ENCODE data around the gene PDE7B. TPM values are rescaled to one million over a fixed set of nuclear protein-coding genes. Genes with fewer than 3 reads are reported as not detected.
A peak's percentile ranks its signal among the peaks of the same experiment; 100 is the strongest.
"Not testable (repeated sequence)": the region's sequence is repeated elsewhere in the genome, so short reads cannot be mapped to it uniquely, and the experiment has no call there.

The PDE7B gene
- total RNA-seq, 1 donor from 2014 or later, result 18.7 TPM

GRCh38 chr6:136137739-136138402, 286.4 kb downstream of the PDE7B start:
- ATAC-seq (no peak), DNase-seq (ENCODE audit: missing footprints) (no peak)
- intact Hi-C loops (cut with DNase I), result no loop called here

GRCh38 chr6:136139111-136139510, 287.6 kb downstream of the PDE7B start:
- ATAC-seq; intact Hi-C loops (cut with DNase I); DNase-seq (ENCODE audit: missing footprints): not testable (repeated sequence)

- intact Hi-C loops (cut with DNase I), result no loop called here
- no peak for ATAC-seq
- no peak for DNase-seq (ENCODE audit: missing footprints)
Observed at GRCh38 chr6:136144251-136145023, 292.9 kb downstream of the PDE7B start.

- intact Hi-C loops (cut with DNase I), result no loop called here
- DNase-seq (ENCODE audit: missing footprints), result no peak
- ATAC-seq, result peak; percentile 39
Observed at GRCh38 chr6:136146130-136146529, 294.6 kb downstream of the PDE7B start.

- ATAC-seq (peak; percentile 65), DNase-seq (ENCODE audit: missing footprints) (no peak)
- intact Hi-C loops (cut with DNase I), result no loop called here
Observed at GRCh38 chr6:136147342-136147741, 295.8 kb downstream of the PDE7B start.

- DNase-seq (ENCODE audit: missing footprints), result no peak
- intact Hi-C loops (cut with DNase I), result no loop called here
Observed at GRCh38 chr6:136148051-136148450, 296.6 kb downstream of the PDE7B start.

GRCh38 chr6:136148523-136148922, 297.0 kb downstream of the PDE7B start:
- DNase-seq (ENCODE audit: missing footprints) (no peak), ATAC-seq (no peak)
- intact Hi-C loops (cut with DNase I), result no loop called here

More at GRCh38 chr6:136148051-136148450, 296.6 kb downstream of the PDE7B start:
- no peak for ATAC-seq

- no peak for ATAC-seq
- DNase-seq (ENCODE audit: missing footprints), result no peak
- intact Hi-C loops (cut with DNase I), result no loop called here
Observed at GRCh38 chr6:136149311-136149710, 297.8 kb downstream of the PDE7B start.

GRCh38 chr6:136150961-136151360, 299.5 kb downstream of the PDE7B start:
- no peak for ATAC-seq
- intact Hi-C loops (cut with DNase I), result no loop called here
- no peak for DNase-seq (ENCODE audit: missing footprints)

GRCh38 chr6:136153707-136154375, 302.3 kb downstream of the PDE7B start:
- no peak for ATAC-seq
- intact Hi-C loops (cut with DNase I), result no loop called here
- peak; percentile 32 for DNase-seq (ENCODE audit: missing footprints)

- intact Hi-C loops (cut with DNase I), result loop anchor here (5.0 kb wide), 1 partner anchor 118 kb away; no protein-coding TSS in a partner anchor
- ATAC-seq, result no peak
Observed at GRCh38 chr6:136155191-136155590, 303.7 kb downstream of the PDE7B start.

GRCh38 chr6:136157743-136158142, 306.2 kb downstream of the PDE7B start:
- intact Hi-C loops (cut with DNase I), result loop anchor here (2.0 to 5.0 kb wide), 2 partner anchors 53 to 120 kb away; no protein-coding TSS in a partner anchor
- no peak for ATAC-seq
- no peak for DNase-seq (ENCODE audit: missing footprints)

More at GRCh38 chr6:136155191-136155590, 303.7 kb downstream of the PDE7B start:
- DNase-seq (ENCODE audit: missing footprints), result no peak

GRCh38 chr6:136158387-136158821, 306.9 kb downstream of the PDE7B start:
- intact Hi-C loops (cut with DNase I), result loop anchor here (2.0 to 5.0 kb wide), 2 partner anchors 54 to 121 kb away; no protein-coding TSS in a partner anchor
- DNase-seq (ENCODE audit: missing footprints) (peak; percentile 82), ATAC-seq (peak; percentile 95)

- ATAC-seq, result no peak
- no peak for DNase-seq (ENCODE audit: missing footprints)
- intact Hi-C loops (cut with DNase I), result loop anchor here (2.0 to 5.0 kb wide), 2 partner anchors 54 to 122 kb away; no protein-coding TSS in a partner anchor
Observed at GRCh38 chr6:136158971-136159370, 307.5 kb downstream of the PDE7B start.

- no peak for ATAC-seq
Observed at GRCh38 chr6:136160250-136160649, 308.7 kb downstream of the PDE7B start.

GRCh38 chr6:136161950-136162349, 310.4 kb downstream of the PDE7B start:
- DNase-seq (ENCODE audit: missing footprints) (no peak), ATAC-seq (peak; percentile 35)
- intact Hi-C loops (cut with DNase I), result no loop called here

More at GRCh38 chr6:136160250-136160649, 308.7 kb downstream of the PDE7B start:
- intact Hi-C loops (cut with DNase I), result no loop called here
- DNase-seq (ENCODE audit: missing footprints), result no peak

GRCh38 chr6:136163260-136163659, 311.8 kb downstream of the PDE7B start:
- DNase-seq (ENCODE audit: missing footprints), result no peak
- no peak for ATAC-seq
- intact Hi-C loops (cut with DNase I), result no loop called here

- intact Hi-C loops (cut with DNase I), result no loop called here
- DNase-seq (ENCODE audit: missing footprints) (no peak), ATAC-seq (peak; percentile 42)
Observed at GRCh38 chr6:136166815-136167214, 315.3 kb downstream of the PDE7B start.

Data from Right ventricle myocardium inferior (tissue), 1 donor.